Measurements from ENCODE around the gene TUBA1B.

The TUBA1B gene

DNA sequence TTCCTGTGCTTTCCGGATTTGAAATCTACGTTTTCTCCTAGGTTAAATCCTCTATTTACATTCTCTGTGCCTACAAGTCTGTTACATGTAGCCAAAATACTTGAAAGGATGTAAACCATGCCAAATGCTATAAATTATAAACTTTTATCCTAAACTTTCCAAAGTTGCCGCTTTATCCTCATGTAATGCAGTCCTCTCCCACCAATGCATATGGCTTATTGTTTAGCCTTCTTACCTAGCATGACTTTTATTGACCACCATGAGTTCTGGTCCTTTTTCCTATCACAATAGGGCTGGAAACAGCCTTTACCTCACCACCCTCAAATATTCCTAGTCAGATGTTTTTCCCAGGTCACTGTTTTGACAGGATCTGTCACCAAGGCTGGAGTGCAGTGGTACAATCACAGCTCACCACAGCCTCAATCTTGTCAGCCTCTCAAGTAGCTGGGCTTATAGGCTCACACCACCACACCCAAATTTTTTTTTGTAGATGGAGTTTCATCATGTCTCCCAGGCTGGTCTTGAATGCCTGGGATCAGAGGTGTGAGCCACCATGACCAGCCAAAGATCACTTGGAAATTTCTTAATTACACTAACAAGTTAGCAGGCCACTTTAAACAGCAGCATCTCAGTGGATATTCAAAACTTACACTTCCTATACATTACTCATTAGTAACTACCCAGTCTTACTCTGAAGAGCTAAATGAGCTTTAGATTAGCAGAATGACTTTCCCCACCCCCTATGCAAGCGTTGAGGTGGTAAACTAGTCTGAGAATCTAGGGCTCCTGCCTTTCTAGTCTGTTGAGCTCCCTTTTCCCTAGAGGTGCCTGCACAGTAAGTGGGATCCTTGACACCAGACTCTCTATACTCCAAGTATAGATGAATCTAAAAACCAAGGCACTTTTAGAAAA is 4.1 kb downstream of the TUBA1B start:
- no peak for DNase-seq

DNA sequence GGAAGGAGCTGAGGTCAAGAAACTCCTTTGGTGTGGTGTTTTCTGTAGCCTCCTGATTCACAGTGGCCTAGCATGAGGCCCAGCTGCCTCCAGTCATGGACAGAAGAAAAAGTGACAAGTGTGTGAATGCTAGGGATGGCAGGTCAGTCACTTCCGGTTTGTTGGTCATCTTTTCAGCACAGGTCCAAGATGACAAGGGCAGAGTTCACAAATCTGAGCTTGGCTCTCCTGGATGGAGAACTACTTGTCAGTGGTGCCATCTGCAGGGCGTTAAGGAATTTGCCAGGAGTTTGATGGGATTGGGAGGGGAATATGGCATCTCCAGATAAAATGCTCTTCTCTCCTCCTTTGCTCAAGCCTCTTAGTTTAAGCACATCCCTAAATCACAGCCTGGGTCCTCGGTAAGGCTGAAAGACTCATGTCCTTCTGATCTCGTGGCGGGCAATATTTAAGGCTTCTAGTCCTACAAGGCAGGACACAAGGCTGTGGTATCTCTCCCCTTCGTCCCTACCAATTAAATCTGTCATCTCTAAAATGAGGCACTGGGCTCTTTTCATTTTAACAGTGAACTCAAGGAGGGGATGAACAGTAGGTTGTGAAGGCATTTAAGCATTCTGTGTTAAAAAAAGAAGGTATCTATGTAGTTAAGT is 10.0 kb downstream of the TUBA1B start:
- no peak for DNase-seq

DNA sequence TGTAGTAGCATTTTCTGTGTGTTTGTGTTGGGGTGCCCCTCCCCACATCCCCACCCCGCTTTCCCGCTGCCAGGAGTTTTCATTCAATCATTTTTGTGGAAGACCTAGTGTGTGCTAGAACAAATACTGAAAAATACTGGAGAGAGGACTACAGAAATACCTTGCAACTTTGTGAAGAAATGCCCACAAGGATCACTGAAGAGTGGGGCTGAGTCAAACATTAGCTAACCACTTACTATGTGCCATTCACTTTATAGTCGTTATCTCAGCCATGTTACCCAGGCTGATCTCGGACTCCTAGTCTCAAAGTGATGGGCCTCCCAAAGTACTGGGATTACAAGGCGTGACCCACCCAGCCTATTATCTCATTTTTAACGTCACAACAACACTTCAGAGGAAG is 20.0 kb downstream of the TUBA1B start:
- DNase-seq = no peak

DNA sequence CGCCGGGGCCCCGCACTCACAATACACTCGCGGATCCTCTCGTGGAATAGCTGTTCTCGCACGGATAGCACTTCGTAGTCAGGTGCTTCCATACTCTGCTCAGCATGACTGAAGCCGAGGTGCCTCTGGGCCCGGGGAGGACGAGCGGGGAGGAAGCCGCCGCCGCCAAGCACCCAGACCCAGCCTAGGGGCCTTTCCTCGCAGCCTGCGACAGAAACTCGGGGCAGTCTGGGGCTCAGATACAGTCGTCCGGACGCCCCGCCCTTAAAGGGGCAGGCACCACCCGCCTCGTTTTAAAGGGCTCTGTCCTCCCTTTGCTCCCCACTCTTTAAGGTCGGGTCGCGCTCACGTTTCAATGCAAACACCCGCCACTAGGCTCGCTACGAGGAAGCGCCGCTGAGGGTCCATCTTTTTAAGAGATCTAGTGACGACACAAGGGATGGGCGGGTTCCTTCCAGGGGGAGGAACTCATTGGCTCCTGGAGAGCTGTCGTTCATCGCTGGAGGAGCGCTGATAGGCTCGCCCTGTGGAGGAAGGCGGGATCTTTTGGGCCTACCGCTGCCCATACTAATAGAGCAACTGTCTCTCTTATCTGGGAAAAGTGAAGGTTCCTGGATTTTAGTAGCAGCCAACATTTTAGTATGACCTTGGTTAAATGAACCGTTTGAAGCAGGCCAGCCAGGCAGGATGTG is 20.6 kb downstream of the TUBA1B start, which contains the start of gene LMBR1L:
Gene LMBR1L, minus strand, starts transcription at position 384 of the 692 bp plus-strand sequence. Its CDS starts 292 bp downstream, at position 92.
- peak; percentile 98 for DNase-seq

DNA sequence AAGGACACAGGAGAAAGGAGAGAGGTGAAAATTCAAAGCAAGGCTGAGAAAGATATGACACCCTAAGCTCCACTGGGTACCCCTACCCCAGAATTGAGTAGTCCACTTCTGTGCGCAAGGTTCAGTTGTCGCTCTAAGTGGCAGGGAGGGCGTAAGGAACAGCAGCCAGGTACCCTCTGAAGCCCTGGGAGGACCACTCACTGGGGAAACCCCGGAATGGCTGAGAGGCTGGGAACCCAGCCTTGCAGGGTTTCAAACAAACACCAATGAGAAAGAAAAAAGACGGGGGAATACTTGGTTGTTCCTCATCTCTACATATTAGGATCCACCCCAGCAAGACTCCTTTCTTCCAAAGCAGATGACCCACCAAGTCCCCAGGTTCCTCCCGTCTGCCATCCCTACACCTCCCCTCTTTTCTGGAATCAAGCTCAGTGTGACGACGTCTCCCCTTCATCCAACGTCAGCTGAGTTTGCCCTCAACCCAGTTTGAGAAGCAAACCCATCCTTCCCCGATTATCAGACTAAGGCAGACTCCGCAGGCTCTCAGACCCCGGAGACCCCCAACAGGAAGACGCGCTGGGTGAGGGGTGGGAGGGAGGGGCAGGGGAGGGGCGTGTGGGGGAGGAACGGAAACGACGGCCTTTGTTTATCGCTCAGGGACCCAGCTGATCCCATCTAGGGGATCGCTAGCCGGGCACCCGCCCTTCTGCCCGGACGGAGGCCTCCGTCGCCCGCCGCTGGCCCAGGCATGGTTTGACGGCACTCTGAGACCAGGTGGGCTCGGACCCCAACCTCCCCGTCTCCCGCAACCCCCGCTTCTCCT is 21.3 kb downstream of the TUBA1B start:
- peak; percentile 32 for DNase-seq

DNA sequence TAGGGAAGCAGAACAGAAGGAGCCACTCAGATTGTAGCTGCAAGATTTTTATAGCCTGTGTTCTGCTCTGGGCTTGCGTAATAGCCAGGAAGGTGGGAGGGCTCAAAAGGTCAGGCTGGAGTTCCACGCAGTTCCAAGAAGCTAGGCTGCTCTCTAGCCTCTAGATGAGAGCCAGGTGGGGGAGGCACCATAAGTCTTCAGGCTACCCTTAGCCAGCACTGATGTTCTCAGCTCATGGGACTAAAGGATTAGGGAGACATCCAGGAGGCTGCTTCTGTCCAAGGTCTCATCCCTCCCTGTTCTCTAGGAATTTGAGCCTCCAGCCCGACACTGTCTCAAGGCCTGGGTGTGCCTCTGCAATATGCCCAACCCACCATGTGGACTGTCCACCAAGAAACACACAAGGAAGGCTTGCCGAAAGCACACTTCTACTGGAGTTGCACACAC is 22.2 kb downstream of the TUBA1B start:
- DNase-seq = no peak

DNA sequence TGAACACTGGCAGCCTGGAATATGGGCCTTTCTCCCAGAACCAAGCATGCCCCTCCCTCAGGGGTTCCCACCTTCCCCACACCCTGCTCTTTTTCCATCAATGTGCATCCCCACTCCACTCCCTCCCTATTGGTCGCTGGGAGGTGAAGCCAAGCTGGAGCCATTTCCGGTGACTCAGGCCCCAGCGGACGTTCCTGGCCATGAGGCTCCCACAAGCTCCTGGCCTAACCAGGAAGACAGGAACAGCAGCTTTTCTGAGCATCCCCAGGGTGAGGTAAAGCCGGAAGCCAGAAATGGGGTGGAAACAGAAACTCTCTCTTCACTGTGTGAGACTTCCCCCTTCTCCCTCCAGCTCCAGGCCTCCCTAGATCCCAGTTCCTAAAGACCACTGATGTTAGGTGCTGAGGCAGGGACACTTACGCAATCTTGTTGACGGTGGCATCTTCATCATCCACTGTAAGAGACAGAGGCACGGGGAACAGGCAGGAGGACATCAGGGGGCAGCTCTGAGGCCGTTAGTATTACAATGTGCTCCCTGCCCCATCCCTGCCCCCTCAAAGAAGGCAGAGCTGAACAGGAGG is 25.6 kb downstream of the TUBA1B start:
- no peak for DNase-seq

DNA sequence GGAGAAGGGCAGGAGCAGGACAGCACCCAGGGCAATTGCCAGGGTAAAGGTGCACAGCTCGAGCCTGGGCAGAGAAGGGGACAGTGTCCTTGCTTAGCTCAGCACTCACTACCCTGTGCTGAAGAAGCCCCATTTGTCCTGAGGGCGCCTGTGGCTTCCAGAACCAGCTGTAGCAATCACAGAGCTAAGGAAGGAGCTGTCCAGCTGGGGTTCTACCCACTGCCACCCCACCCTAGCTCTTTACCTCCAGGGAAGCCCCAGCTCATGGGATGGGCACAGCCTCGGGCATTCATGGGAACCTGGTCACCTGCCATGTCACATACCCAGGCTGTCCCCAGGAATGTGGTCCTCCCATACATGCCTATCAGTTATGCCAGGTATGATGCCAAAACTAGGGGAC is 26.4 kb downstream of the TUBA1B start:
- DNase-seq = no peak

DNA sequence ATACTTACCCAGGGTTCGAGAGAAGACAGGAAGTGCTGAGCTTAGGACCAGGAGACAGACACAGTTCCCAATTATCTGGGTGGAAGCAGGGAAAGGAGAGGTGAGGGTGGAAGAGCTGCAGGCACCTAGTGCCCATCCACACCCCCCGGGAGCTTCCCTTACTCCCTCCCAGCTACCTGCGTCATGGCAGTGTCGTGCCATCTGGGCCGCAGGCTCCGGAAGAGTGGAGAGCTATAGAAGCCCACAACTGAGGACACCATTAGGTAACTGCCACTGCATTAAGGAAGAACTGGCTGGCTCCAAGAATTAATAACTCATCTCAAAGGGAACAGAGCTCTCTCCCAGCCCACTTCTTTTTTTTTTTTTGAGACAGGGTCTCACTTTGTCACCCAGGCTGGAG is 30.8 kb downstream of the TUBA1B start:
- no peak for DNase-seq

DNA sequence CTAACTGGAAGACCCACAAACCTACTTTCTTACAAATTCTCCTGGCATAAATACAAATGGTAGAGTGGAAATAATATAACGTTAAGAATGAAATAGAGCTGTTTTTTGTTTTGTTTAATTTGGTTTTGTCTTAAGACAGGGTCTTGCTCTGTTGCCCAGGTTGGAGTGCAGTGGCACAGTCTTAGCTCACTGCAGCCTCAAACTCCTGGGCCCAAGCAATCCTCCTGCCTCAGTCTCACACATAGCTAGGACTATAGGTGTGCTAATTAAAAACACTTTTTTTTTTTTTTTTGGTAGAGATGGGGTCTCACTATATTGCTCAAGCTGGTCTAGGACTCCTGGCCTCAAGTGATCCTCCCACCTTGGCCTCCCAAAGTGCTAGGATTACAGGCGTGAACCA is 32.5 kb downstream of the TUBA1B start:
- DNase-seq = no peak

DNA sequence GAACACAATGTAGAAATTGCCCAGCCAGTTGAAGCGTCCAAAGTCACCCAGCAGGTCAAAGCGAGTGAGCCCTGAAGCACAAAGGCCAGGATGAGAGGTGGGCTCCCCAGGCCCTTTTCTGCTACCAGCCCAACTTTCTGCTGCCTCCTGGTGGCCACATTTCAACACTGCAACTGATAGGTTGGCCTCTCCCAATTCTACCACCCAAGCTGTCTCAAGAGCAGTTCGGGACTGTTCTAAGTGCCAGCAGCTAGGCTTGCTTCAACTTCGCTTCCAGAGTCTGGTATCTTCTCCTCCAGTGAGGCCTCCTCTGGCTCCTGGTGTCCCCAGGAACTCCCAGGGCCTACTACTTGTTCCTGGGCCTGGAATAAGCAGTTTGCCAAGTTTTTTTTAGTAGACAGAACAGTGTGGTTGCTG is 33.2 kb downstream of the TUBA1B start:
- DNase-seq = peak; percentile 70

DNA sequence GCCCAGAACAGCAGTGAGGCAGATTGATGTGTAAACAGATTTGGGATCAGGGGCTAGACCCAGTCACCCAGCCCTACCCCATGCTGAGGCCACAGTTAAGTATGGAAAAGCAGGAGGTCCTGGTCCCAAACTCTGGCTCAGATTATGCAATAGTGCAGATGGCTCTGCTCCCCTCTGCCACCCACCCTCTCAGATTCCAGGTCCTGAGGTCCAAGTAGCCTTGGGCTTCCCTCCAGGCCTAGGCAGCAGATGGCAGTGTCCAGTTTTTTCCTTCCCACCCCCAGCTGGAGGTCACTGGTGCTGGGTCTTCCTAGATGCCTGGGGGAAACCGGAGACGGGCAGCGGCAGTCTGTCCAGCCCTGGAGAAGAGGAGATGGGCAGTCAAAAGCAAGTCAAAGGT is 33.8 kb downstream of the TUBA1B start:
- DNase-seq = no peak

DNA sequence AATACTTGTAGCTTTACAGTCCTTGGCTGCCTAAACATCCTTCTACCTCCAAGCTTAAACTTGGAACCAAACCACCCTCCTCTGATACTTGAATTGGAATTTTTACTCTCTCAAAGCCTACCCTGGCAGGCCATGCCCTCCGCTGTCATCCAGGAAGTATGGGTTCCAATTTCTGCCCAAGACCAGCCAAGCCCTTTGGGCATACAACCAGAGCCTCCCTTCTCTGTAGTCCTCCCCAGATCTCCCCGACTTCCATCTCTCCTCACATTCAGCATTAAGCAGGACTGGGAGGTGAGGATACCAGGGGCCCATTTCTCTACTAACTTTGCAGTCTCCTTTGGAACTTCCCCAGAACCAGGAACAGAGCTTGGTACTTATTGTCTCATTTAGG is 36.2 kb downstream of the TUBA1B start:
- DNase-seq = no peak

DNA sequence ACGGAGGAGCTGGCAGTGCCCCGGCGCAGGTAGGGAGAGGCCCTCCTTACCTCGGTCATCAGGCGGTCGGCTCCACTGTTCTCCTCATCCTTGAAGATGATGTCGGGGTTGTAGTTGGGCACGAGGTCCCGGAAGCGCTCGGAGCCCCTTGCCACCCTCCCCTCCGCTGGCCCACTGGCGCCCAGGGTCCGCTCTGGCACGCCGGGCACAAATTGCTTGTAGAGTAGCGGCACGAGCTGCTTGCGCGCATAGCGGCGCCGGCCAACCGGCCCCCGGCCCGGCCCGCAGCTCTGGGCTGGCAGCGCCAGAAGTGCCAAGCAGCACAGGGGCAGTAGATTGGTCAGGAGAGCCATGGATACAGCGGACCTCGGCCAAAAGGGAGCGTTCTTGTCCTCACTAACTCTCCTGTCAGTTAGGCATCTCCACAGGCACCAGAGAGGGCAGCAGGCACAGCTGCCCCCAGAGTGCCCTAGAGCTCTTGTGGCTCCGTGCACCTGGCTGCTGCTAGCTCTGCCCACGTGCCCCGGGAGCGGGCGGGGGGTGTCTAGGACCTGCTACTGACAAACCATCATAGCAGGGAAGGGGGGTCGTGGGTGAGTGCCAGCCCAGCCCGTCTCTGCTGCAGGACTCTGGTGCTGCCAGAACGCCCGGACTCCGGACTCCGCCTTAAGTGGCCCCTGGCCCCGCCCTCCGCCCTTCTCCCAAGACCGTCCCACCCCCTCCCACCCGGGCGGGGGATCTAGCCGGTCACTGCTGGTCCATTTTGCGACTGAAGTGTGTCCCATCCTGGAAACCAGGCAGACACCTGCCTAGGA is 36.8 kb downstream of the TUBA1B start, which contains the start of gene DHH:
Gene DHH, minus strand, starts transcription at position 642 of the 815 bp plus-strand sequence. Its CDS starts 289 bp downstream, at position 353.
- no peak for DNase-seq

DNA sequence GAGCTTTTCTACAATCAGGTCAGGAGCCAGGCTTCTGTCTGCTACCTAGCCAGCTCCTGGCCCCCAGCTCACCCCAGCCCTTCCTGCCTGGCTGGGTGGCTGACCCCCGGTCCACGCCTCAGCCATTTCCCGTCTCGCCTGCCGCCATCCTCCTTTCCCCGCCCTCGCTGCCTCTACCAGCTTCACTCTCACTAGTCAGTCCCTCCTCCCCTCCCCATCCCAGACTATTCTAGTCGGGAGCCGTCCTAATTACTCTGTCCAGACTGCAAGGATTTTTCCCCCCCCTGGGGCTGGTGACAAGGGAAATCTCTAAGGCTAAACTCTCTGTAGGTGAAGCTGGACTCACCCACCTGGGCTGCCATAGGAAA is 37.4 kb downstream of the TUBA1B start:
- no peak for DNase-seq

DNA sequence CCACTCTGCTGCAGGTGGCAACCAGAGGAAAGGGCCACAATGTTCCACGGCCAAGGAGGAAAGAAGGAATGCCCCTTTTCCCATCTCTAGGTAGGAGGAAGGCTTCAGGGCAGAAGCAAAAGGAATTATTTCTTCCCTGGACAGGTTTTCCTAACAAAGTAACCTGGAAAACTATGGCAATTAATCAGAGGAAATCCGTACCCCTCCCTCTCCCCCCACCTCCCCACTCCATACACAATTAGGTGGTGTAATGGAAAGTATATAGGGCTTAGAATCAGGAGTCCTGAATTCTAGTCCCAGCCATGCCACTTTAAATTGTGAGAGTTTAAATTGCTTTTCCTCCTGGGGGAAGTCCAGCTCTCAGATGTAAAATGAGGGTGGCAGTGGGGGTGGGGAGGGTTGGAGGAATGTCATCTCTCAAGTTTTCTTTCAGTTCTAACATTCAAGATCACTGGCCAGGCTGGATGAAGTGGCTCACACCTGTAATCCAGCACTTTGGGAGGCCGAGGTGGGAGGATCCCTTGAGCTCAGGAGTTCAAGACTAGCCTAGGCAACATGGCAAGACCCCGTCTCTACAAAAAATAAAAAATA is 38.3 kb downstream of the TUBA1B start:
- no peak for DNase-seq

DNA sequence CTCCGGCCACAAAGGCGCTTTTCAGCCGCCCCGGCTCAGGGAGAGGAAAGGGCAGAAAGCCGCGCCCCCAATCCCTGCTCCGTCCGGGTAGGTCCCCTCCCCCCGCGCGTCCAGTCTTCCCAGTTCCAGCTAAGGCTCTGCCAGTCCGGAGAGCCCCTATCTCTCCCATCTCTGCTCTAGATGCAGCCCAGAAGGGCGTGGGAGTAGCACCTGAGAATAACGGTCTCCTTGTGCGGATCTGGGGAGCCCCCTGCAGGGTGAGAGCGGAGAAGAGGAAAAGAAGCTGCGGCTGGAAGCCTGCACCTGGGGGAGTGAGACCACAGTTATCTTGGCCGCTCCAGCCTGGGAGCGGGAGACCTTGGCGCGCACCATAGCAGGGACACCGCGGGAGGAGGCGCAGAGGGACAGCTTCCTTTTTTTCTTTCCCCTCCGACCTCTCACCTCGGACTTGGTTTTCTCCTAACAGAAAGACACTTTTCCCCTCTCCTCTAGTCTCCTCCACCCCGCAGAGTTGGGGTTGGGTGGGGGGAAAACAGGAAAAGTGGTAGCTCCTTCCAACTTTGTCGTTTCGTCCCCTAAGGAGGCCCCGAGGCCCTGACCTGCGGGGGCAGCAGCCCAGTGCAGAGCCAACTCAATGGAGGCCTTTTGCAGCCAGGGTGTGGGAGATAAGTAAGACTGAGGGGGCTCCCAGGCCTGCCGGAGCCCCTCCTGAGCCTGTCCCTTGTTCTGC is 38.9 kb downstream of the TUBA1B start:
- peak; percentile 63 for DNase-seq

DNA sequence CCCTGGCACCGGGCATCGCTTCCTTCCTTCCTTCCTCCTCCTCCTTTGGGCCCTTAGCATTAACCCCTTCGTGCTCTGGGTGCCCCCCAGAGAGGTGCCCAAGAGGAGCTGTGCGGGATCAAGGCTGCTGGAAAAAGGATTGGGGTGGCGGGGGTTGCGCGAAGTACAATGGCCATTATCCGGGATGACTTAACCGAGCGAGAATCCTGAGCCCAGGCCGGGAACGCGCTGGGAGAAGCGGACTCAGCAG is 39.4 kb downstream of the TUBA1B start:
- DNase-seq = no peak

DNA sequence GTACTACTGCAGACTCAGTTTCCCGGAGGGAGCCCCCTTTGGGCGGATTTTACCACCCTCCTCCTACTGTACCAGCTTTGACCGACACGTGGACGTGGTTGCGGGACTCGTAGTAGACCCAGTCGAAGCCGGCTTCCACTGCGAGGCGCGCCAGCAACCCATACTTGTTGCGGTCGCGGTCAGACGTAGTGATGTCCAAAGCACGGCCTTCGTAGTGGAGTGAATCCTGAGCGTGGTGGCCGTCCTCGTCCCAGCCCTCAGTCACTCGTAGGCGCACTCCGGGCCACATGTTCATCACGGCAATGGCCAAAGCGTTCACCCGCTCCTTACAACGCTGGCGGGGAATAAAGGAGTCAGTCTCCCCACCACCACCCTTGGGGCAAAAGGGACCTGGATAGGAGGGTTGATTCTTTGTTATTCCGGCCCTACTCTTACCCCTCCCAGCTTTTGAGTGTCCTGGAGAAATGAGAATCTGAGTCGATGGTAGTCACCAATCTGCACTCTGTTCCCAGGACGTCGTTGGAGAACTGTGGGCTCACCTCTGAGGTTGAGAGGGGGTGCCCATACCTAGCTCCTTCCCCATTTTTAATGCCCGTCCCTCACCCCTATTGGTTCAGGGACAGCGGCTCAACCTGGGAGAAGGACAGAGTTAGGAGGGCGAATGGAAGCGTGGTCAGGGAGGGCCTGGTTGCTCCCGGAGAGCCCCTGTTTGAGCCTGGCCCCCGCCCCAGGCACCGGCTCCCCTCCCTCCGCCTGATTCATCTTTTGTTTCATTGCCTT is 39.9 kb downstream of the TUBA1B start:
- DNase-seq = no peak
